Measurements from ENCODE around the gene CPNE4.

Gene CPNE4

DNA sequence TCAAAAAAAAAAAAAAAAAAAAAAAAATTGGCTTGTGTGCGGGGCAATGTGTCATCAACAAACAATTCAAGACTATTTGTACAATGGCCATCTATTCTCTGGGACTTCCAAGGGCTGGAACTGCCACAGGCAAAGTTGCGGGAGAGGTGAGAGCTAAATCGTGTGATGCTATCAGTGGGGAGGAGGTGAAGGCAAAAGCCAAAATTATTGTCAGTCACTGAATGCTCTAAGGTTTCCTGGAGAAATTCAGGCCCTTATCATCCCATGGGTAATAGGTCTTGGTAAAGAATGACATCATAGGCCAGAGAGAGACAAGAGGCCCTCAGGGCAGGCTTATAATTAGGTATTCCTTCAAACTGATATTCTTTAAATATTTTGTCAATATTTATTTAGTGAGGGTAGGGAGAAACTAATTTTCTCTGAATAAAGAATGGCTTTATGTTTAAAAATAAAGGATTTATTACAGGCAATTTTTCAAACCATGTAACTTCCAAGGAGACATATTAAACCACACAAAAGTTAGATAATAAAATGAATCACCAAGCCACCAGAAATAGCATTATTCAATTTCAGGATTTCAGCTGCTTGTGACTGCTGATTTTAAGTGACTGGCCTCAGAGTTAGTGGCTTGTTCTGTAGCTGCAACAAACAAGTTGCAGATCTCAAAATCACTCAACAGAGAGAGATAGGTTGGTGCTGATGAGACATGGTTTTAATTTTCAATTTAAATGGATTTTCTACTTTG, 305.7 kb downstream of the CPNE4 start:
- no peak overlapping the region for H3K4me3 ChIP-seq (ENCODE audit: low read depth, low read length)
- no peak overlapping the region for H3K27ac ChIP-seq
- DNase-seq: no peak
- TF ChIP-seq, protein P1, sequence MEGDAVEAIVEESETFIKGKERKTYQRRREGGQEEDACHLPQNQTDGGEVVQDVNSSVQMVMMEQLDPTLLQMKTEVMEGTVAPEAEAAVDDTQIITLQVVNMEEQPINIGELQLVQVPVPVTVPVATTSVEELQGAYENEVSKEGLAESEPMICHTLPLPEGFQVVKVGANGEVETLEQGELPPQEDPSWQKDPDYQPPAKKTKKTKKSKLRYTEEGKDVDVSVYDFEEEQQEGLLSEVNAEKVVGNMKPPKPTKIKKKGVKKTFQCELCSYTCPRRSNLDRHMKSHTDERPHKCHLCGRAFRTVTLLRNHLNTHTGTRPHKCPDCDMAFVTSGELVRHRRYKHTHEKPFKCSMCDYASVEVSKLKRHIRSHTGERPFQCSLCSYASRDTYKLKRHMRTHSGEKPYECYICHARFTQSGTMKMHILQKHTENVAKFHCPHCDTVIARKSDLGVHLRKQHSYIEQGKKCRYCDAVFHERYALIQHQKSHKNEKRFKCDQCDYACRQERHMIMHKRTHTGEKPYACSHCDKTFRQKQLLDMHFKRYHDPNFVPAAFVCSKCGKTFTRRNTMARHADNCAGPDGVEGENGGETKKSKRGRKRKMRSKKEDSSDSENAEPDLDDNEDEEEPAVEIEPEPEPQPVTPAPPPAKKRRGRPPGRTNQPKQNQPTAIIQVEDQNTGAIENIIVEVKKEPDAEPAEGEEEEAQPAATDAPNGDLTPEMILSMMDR (IDR thresholded peaks at IDR 0.05; ENCODE audit: low read depth, low read length): no peak
- H3K36me3 ChIP-seq: no peaks in the 10 kb centered on the region
- no peaks in the 10 kb centered on the region for H3K9me3 ChIP-seq (ENCODE audit: severe bottlenecking)
- no peaks in the 10 kb centered on the region for H3K27me3 ChIP-seq (ENCODE audit: insufficient read depth, low read depth, severe bottlenecking)

DNA sequence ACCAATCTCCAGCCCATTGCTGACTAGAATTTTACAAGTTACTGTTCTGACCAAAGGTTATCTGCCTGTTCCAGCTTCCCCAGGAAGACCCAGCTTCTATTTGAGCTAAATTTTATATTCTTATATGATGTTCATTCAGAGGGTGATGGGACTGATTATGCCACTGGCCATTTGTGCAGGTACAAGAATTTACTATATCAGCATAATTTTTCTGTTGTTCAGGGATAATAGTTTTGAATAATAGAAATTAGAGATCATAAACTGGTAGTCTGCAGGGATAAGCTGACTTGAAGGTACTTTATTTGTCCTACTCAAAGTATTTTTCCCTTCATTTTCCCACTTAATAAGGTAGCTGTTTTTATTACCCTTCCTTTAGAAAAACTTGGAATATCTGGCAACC, 309.4 kb downstream of the CPNE4 start:
- H3K36me3 ChIP-seq: no peaks in the 10 kb centered on the region
- H3K27ac ChIP-seq: no peak overlapping the region
- TF ChIP-seq, protein P1 (IDR thresholded peaks at IDR 0.05; ENCODE audit: low read depth, low read length): no peak
- H3K4me3 ChIP-seq (ENCODE audit: low read depth, low read length): no peak overlapping the region
- no peaks in the 10 kb centered on the region for H3K27me3 ChIP-seq (ENCODE audit: insufficient read depth, low read depth, severe bottlenecking)
- no peak for DNase-seq
- H3K9me3 ChIP-seq (ENCODE audit: severe bottlenecking): no peaks in the 10 kb centered on the region

DNA sequence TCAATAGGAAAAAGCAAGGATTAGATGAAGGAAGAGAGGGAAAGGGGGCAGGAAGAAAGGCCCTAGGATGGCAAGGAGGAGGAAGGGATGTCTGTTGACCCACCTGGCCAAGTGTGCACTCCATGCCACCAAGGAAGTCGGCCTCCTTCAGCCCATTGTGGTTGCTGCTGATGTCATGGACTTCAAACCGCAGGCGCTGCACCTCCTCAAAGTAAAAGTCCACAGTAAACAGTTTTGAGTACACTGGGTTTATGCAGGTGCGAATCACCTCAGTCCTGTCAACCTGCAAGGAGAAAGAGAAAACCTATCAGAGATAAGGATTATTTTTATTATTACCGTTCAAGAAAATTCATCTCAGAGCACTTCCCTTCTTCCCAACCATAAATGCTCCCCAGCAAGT, 311.5 kb downstream of the CPNE4 start:
- no peak for DNase-seq
- TF ChIP-seq, protein P1 (IDR thresholded peaks at IDR 0.05; ENCODE audit: low read depth, low read length): no peak
- Histone ChIP-seq H3K36me3 (no peaks in the 10 kb centered on the region), H3K27ac (no peak overlapping the region), H3K27me3 (ENCODE audit: insufficient read depth, low read depth, severe bottlenecking) (no peaks in the 10 kb centered on the region), H3K9me3 (ENCODE audit: severe bottlenecking) (no peaks in the 10 kb centered on the region), H3K4me3 (ENCODE audit: low read depth, low read length) (no peak overlapping the region)

DNA sequence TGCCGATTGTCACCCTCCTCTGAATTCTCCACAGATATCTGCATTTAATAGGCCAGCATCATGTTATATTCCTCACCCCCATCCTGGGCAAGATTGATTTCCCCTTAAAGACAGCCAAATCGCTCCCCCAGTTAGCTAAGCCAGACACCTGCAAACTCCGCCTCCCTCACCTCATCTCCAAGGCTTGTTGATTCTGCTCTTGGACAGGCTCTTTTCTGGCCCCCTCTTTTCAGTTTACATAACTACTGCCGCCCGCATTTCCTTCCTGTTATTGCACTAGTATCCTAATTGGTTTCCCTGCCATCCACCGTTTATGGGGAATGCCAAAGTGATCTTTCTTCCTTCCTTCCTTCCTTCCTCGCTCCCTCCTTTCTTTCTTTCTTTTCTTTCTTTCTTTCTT, 317.3 kb downstream of the CPNE4 start:
- Histone ChIP-seq H3K4me3 (ENCODE audit: low read depth, low read length) (no peak overlapping the region), H3K9me3 (ENCODE audit: severe bottlenecking) (no peaks in the 10 kb centered on the region), H3K27me3 (ENCODE audit: insufficient read depth, low read depth, severe bottlenecking) (no peaks in the 10 kb centered on the region), H3K27ac (no peak overlapping the region), H3K36me3 (no peaks in the 10 kb centered on the region)
- no peak for DNase-seq
- TF ChIP-seq, protein P1 (IDR thresholded peaks at IDR 0.05; ENCODE audit: low read depth, low read length): no peak

DNA sequence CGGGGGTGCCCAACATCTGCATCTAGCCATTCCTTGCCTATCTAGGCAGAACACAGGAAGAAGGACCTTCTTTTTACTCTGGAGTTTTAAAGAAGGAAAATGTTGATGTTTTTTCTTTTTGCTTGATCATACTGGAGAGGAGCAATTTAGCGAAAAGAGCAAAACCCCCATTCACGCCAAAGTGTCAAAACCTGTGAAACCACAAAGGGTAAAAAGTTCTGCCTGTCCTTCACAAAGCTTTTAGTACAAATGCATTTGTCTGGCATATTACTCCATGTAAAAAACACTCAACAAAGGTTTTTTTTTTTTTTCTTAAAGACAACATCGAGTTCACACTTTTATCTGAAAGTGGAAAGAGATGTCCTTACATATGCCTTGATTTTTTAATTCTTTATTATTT, 317.9 kb downstream of the CPNE4 start:
- H3K9me3 ChIP-seq (ENCODE audit: severe bottlenecking): no peaks in the 10 kb centered on the region
- TF ChIP-seq, protein P1 (IDR thresholded peaks at IDR 0.05; ENCODE audit: low read depth, low read length): no peak
- no peak overlapping the region for H3K27ac ChIP-seq
- no peaks in the 10 kb centered on the region for H3K36me3 ChIP-seq
- H3K4me3 ChIP-seq (ENCODE audit: low read depth, low read length): no peak overlapping the region
- no peak for DNase-seq
- no peaks in the 10 kb centered on the region for H3K27me3 ChIP-seq (ENCODE audit: insufficient read depth, low read depth, severe bottlenecking)

DNA sequence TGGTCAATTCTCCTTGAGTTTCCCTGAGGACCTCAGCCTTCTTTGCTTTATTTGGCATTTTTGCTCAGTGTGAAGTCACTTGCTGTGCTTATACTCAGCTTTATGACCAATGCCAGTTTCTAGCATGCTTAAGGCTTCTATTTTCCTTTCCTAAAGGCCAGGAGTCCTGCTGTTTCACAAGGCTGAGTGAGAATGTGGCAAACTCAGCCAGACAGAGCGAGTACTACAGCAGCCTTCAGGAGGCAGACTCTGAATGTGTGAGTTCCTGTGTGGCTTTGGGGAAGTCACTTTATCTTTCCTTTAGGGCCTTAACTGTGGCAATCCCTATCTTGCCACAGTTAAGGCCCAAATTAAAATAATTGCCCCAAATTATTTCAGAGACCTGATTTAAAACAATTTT, 318.8 kb downstream of the CPNE4 start:
- Histone ChIP-seq H3K4me3 (ENCODE audit: low read depth, low read length) (no peak overlapping the region), H3K36me3 (no peaks in the 10 kb centered on the region), H3K9me3 (ENCODE audit: severe bottlenecking) (no peaks in the 10 kb centered on the region), H3K27ac (no peak overlapping the region), H3K27me3 (ENCODE audit: insufficient read depth, low read depth, severe bottlenecking) (no peaks in the 10 kb centered on the region)
- DNase-seq: no peak
- TF ChIP-seq, protein P1 (IDR thresholded peaks at IDR 0.05; ENCODE audit: low read depth, low read length): no peak

All from WERI-Rb-1 (cell line).